ENCODE results near the gene DCHS1. TPM values are rescaled to one million over a fixed set of nuclear protein-coding genes. Genes with fewer than 3 reads are reported as not detected.

The DCHS1 gene
- polyA plus RNA-seq, 2 of the 4 experiments (the other 2 are of a cell fraction) = 0.06 TPM

- peak; percentile 42; the same call in 1 of the 2 replicates for TF ChIP-seq FOSB (CRISPR knock-in tag; IDR thresholded peaks at IDR 0.05)
- no peak for TF ChIP-seq CEBPB (IDR thresholded peaks at IDR 0.05)
- H3K9me3 ChIP-seq = no peaks in the 10 kb centered on the region
- FAIRE-seq = no peak
- H3K4me3 ChIP-seq = no peak overlapping the region
- CTCF ChIA-PET = interaction anchor here (0.7 to 3.3 kb wide), 4 partner anchors 11 to 76 kb away, joined by 3 to 10 read pairs (median 6); partner anchors contain the start of gene MRPL17
- POLR2A ChIA-PET = interaction anchor here (1.5 to 2.5 kb wide), 3 partner anchors 12 to 126 kb away, joined by 3 to 11 read pairs (median 10); partner anchors contain the start of genes ARFIP2, MRPL17, TIMM10B and TPP1
- H3K4me2 ChIP-seq = peak overlapping the region; percentile 81
- peaks cover 42% of the 10 kb centered on the region for H3K4me1 ChIP-seq
- no peak for DNase-seq (ENCODE audit: low read depth in 1 of 2, low spot score in 1 of 2)
- peak overlapping the region; percentile 81 to 89; a peak in 5 of 6 replicates for H3K27ac ChIP-seq
- ATAC-seq = no peak
Observed at GRCh38 chr11:6607190-6607795, 48.3 kb downstream of the DCHS1 start.

- H3K27ac ChIP-seq = peak overlapping the region; percentile 81 to 89
- WGBS (ENCODE audit: missing lambda C conversion rate) = 10% methylated on average over 11 of the region's 11 CpGs
Observed at GRCh38 chr11:6606471-6607189, 49.0 kb downstream of the DCHS1 start.

GRCh38 chr11:6604790-6605189 lies 50.8 kb downstream of the DCHS1 start:
- ChIA-PET CTCF (interaction anchor here (0.7 to 4.2 kb wide), 8 partner anchors 8 to 226 kb away, joined by 3 to 23 read pairs (median 4); partner anchors contain the start of genes MRPL17 and TPP1), POLR2A (interaction anchor here (1.1 to 2.4 kb wide), 3 partner anchors 13 to 124 kb away, joined by 4 to 13 read pairs (median 4); partner anchors contain the start of genes ARFIP2, MRPL17 and TIMM10B)
- Histone ChIP-seq H3K4me3 (peak overlapping the region; percentile 79), H3K9me3 (no peaks in the 10 kb centered on the region), H3K4me2 (peak overlapping the region; percentile 97), H3K4me1 (peaks cover 39% of the 10 kb centered on the region), H3K27ac (peak overlapping the region; percentile 90 to 98)
- no peak for FAIRE-seq
- ATAC-seq = no peak
- TF ChIP-seq TFCP2L1 (CRISPR knock-in tag; IDR thresholded peaks at IDR 0.05) (no peak), CTCF (IDR thresholded peaks at IDR 0.05) (no peak), FOXS1 (CRISPR knock-in tag; IDR thresholded peaks at IDR 0.05) (no peak), KDM1A (IDR thresholded peaks at IDR 0.05; ENCODE audit: low read depth) (no peak), ESRRA (IDR thresholded peaks at IDR 0.05; ENCODE audit: borderline replicate concordance, low read length) (no peak), ZC3H11A (IDR thresholded peaks at IDR 0.05) (no peak), EHF (CRISPR knock-in tag; IDR thresholded peaks at IDR 0.05) (no peak), RFX5 (IDR thresholded peaks at IDR 0.05) (no peak), E2F6 (IDR thresholded peaks at IDR 0.05; ENCODE audit: borderline replicate concordance, low read depth) (no peak), BCL3 (IDR thresholded peaks at IDR 0.05) (no peak), POLR2A (IDR thresholded peaks at IDR 0.05; ENCODE audit: low read length) (no peak), HMGXB4 (CRISPR knock-in tag; IDR thresholded peaks at IDR 0.05; ENCODE audit: borderline replicate concordance) (no peak)
- WGBS (ENCODE audit: missing lambda C conversion rate) = 69% methylated on average over 3 of the region's 3 CpGs
- no peak for DNase-seq (ENCODE audit: low read depth in 1 of 2, low spot score in 1 of 2)

More at GRCh38 chr11:6606471-6607189, 49.0 kb downstream of the DCHS1 start:
- ATAC-seq = peak; percentile 72 to 86
- POLR2A ChIA-PET = interaction anchor here (1.5 to 2.5 kb wide), 3 partner anchors 13 to 125 kb away, joined by 3 to 11 read pairs (median 10); partner anchors contain the start of genes ARFIP2, MRPL17, TIMM10B and TPP1
- TF ChIP-seq HOXA7 (CRISPR knock-in tag; IDR thresholded peaks at IDR 0.05) (no peak), MAX (IDR thresholded peaks at IDR 0.05) (no peak; the same call in 1 of the 2 replicates), NR3C1 (IDR thresholded peaks at IDR 0.05) (no peak), POLR2AphosphoS2 (conservative IDR thresholded peaks at IDR 0.05; ENCODE audit: low read length) (0 out of 2 replicates have a peak, but pooled peaks have one; percentile 41), EP300 (IDR thresholded peaks at IDR 0.05) (no peak), JUN (IDR thresholded peaks at IDR 0.05) (peak in 1 of 2 experiments; percentile 33; a peak in 1 of 5 replicates), POLR2A (IDR thresholded peaks at IDR 0.05; ENCODE audit: low read length) (0 out of 2 replicates have a peak, but pooled peaks have one; percentile 47), PBX3 (IDR thresholded peaks at IDR 0.05) (peak; percentile 65; the same call in 1 of the 2 replicates)
- DNase-seq (ENCODE audit: low read depth in 1 of 2, low spot score in 1 of 2) = peak; percentile 92 to 93
- CTCF ChIA-PET = interaction anchor here (0.7 to 3.3 kb wide), 4 partner anchors 12 to 77 kb away, joined by 3 to 10 read pairs (median 6); partner anchors contain the start of gene MRPL17
- Histone ChIP-seq H3K9me3 (no peaks in the 10 kb centered on the region), H3K4me3 (peak overlapping the region; percentile 3; the same call in 1 of the 3 replicates), H3K4me2 (peak overlapping the region; percentile 81), H3K4me1 (peaks cover 49% of the 10 kb centered on the region)
- no peak for FAIRE-seq

Data from A549 (cell line).